CD14-positive monocyte (primary cell): Measurements from ENCODE around the gene ANGEL2. TPM values are rescaled to one million over a fixed set of nuclear protein-coding genes. Genes with fewer than 3 reads are reported as not detected.

Experiments
- DNase-seq, 3 donors: peaks; one replicate each; pipeline ENCODE4 v3.0.0-alpha.2; 2011 to 2022
- H2AFZ ChIP-seq: 2 replicates; pipeline ENCODE4 v1.6.0; 2012; ENCODE audit warnings: mild to moderate bottlenecking, low read depth, low read length, inconsistent platforms; ENCODE audit not compliant: insufficient read depth, poor library complexity, severe bottlenecking
- H3K27ac ChIP-seq, 2 donors: 1 replicate in 1 of 2; 2 replicates in 1 of 2; pipeline ENCODE4 v1.5.1; 2012 to 2013; ENCODE audit warnings: low read length in 2 of 2, control low read depth in 1 of 2, inconsistent platforms in 1 of 2, low read depth in 1 of 2, mild to moderate bottlenecking in 1 of 2
- H3K27me3 ChIP-seq, 2 donors: one replicate each; pipeline versions ENCODE4 v1.6.0 to v1.6.1; 2011 to 2013; ENCODE audit warnings: low read length in 2 of 2; ENCODE audit not compliant: control insufficient read depth in 2 of 2, insufficient read depth in 2 of 2
- H3K36me3 ChIP-seq, 2 donors: replicated peaks in 1 of 2; 1 replicate in 1 of 2; 2 replicates in 1 of 2; pipeline versions ENCODE4 v1.5.1 to v1.6.1; 2012 to 2013; ENCODE audit warnings: low read length in 2 of 2, control low read depth in 1 of 2, inconsistent platforms in 1 of 2, mild to moderate bottlenecking in 1 of 2; ENCODE audit not compliant: insufficient read depth in 2 of 2, control insufficient read depth in 1 of 2
- H3K4me1 ChIP-seq, 2 donors: 1 replicate in 1 of 2; 2 replicates in 1 of 2; pipeline versions ENCODE4 v1.5.1 to v1.6.1; 2012 to 2013; ENCODE audit warnings: low read length in 2 of 2, control low read depth in 1 of 2, inconsistent platforms in 1 of 2, mild to moderate bottlenecking in 1 of 2, moderate library complexity in 1 of 2; ENCODE audit not compliant: insufficient read depth in 2 of 2, control insufficient read depth in 1 of 2
- H3K4me2 ChIP-seq: replicated peaks from 2 replicates; pipeline ENCODE3; 2012; ENCODE audit warnings: low read length, moderate library complexity, mild to moderate bottlenecking; ENCODE audit not compliant: poor library complexity, severe bottlenecking; ENCODE audit errors: extremely low read depth
- H3K4me3 ChIP-seq, 3 experiments: fragments of 200-600 bp in 1 of 3; sonication (generic) in 1 of 3; replicated peaks in 1 of 3; 1 replicate in 2 of 3; 2 replicates in 1 of 3; pipeline ENCODE4 v1.5.1; 2011 to 2013; ENCODE audit warnings: low read length in 3 of 3, mild to moderate bottlenecking in 3 of 3, control low read depth in 2 of 3, low read depth in 2 of 3, inconsistent platforms in 1 of 3, moderate library complexity in 1 of 3
- H3K79me2 ChIP-seq: 2 replicates; pipeline ENCODE4 v1.6.0; 2012; ENCODE audit warnings: mild to moderate bottlenecking, control low read depth, inconsistent platforms, low read length, moderate library complexity; ENCODE audit not compliant: insufficient read depth
- H3K9ac ChIP-seq: 2 replicates; pipeline ENCODE4 v1.6.0; 2017; ENCODE audit warnings: low read length, mild to moderate bottlenecking; ENCODE audit not compliant: insufficient read depth, poor library complexity, severe bottlenecking
- H3K9me3 ChIP-seq, 2 donors: replicated peaks in 1 of 2; 1 replicate in 1 of 2; 2 replicates in 1 of 2; pipeline versions ENCODE4 v1.5.1 to v1.6.1; 2012 to 2013; ENCODE audit warnings: low read length in 2 of 2, control low read depth in 1 of 2; ENCODE audit not compliant: control insufficient read depth in 1 of 2, insufficient read depth in 1 of 2
- H4K20me1 ChIP-seq: 2 replicates; pipeline ENCODE4 v1.6.0; 2012; ENCODE audit warnings: mild to moderate bottlenecking, low read length, control low read depth, moderate library complexity; ENCODE audit not compliant: insufficient read depth
- H3K27ac Mint-ChIP-seq, 7 donors: one replicate each; pipeline ENCODE4 v1.8.0; 2020; ENCODE audit warnings: mild to moderate bottlenecking in 7 of 7, mixed read lengths in 7 of 7, moderate library complexity in 6 of 7, inconsistent platforms in 2 of 7
- H3K27me3 Mint-ChIP-seq, 3 donors: one replicate each; pipeline ENCODE4 v1.8.0; 2021 to 2022; ENCODE audit warnings: low read depth in 3 of 3, mild to moderate bottlenecking in 3 of 3, mixed read lengths in 3 of 3, moderate library complexity in 3 of 3, inconsistent platforms in 1 of 3
- H3K36me3 Mint-ChIP-seq, 2 donors: one replicate each; pipeline ENCODE4 v1.8.0; 2020; ENCODE audit warnings: mixed read lengths in 2 of 2, inconsistent platforms in 1 of 2, mild to moderate bottlenecking in 1 of 2
- H3K4me1 Mint-ChIP-seq: one replicate; pipeline ENCODE4 v1.8.0; 2020; ENCODE audit warnings: mild to moderate bottlenecking, mixed read lengths
- H3K4me3 Mint-ChIP-seq, 2 donors: one replicate each; pipeline ENCODE4 v1.8.0; 2020; ENCODE audit warnings: mild to moderate bottlenecking in 2 of 2, mixed read lengths in 2 of 2, moderate library complexity in 1 of 2
- H3K9me3 Mint-ChIP-seq, 7 donors: one replicate each; pipeline ENCODE4 v1.8.0; 2020 to 2022; ENCODE audit warnings: mixed read lengths in 7 of 7, mild to moderate bottlenecking in 6 of 7, moderate library complexity in 6 of 7, inconsistent platforms in 2 of 7
- CTCF ChIP-seq: fragments of 200-600 bp; IDR thresholded peaks from one replicate; pipeline ENCODE4 v1.8.0; 2022; ENCODE audit warnings: antibody characterized with exemption, mild to moderate bottlenecking
- WGBS: methylation state at CpG from one replicate; pipeline ENCODE4 v1.1.5; 2013; ENCODE audit warnings: missing lambda C conversion rate; ENCODE audit not compliant: insufficient coverage; 5-methylcytosine and 5-hydroxymethylcytosine counted together
- intact Hi-C, 2 donors: fragments of 100-400 bp; cut with micrococcal nuclease; formaldehyde crosslinking; loops; one replicate each; pipeline versions ENCODE4 v1.15.0 to v1.15.1; 2023
- polyA plus RNA-seq, 3 donors: library from polyadenylated mRNA; depleted of rRNA in 1 of 3; unstranded in 2 of 3; stranded (reverse) in 1 of 3; fragments of 300-500 nt in 2 of 3; fragments of >200 nt in 1 of 3; fragmentation: Illumina TruSeq in 2 of 3; gene quantifications; 1 replicate in 2 of 3; 2 replicates in 1 of 3; pipeline ENCODE4 v1.2.3, GENCODE V29; 2012 to 2021

Gene ANGEL2
- polyA plus RNA-seq, 3 donors, result 17.5 to 29.0 (median 18.3) TPM

GRCh38 chr1:213061263-213061662 lies 45.6 kb upstream of the ANGEL2 start:
- Histone ChIP-seq H3K79me2 (peaks cover 81% of the 10 kb centered on the region), H3K4me2 (no peak overlapping the region), H3K4me3 (no peak overlapping the region), H3K27me3 (no peaks in the 10 kb centered on the region), H3K27ac (no peak overlapping the region), H4K20me1 (peaks cover 85% of the 10 kb centered on the region), H3K4me1 (peaks cover 5 to 9% of the 10 kb centered on the region in 2 donors), H3K9ac (no peak overlapping the region), H3K36me3 (peaks cover 0 to 5% of the 10 kb centered on the region in 2 donors), H2AFZ (no peak overlapping the region), H3K9me3 (peaks cover 0 to 3% of the 10 kb centered on the region in 2 donors)
- H3K27me3 Mint-ChIP-seq, result peaks cover 0 to 5% (median 0%) of the 10 kb centered on the region in 3 donors
- 100% methylated on average over 1 of the region's 1 CpG for WGBS
- peaks cover 3 to 19% of the 10 kb centered on the region in 2 donors for H3K36me3 Mint-ChIP-seq
- no peak for DNase-seq
- peaks cover 0 to 8% (median 4%) of the 10 kb centered on the region in 7 donors for H3K9me3 Mint-ChIP-seq
- no peak overlapping the region for H3K4me3 Mint-ChIP-seq
- H3K4me1 Mint-ChIP-seq, result peaks cover 12% of the 10 kb centered on the region
- intact Hi-C loops, result no loop called here
- TF ChIP-seq CTCF, result no peak
- H3K27ac Mint-ChIP-seq, result no peak overlapping the region

GRCh38 chr1:213060836-213061235 lies 45.2 kb upstream of the ANGEL2 start:
- Histone ChIP-seq H4K20me1 (peaks cover 85% of the 10 kb centered on the region), H3K27ac (no peak overlapping the region), H3K79me2 (peaks cover 85% of the 10 kb centered on the region), H3K9ac (no peak overlapping the region), H3K4me3 (no peak overlapping the region), H3K36me3 (peaks cover 0 to 5% of the 10 kb centered on the region in 2 donors), H3K27me3 (no peaks in the 10 kb centered on the region), H3K4me2 (no peak overlapping the region), H3K4me1 (peaks cover 4 to 9% of the 10 kb centered on the region in 2 donors), H3K9me3 (peaks cover 0 to 3% of the 10 kb centered on the region in 2 donors), H2AFZ (no peak overlapping the region)
- Mint-ChIP-seq H3K36me3 (peaks cover 3 to 19% of the 10 kb centered on the region in 2 donors), H3K4me1 (peaks cover 11% of the 10 kb centered on the region), H3K27me3 (peaks cover 0 to 5% (median 0%) of the 10 kb centered on the region in 3 donors), H3K9me3 (peaks cover 0 to 8% (median 4%) of the 10 kb centered on the region in 7 donors), H3K4me3 (no peak overlapping the region), H3K27ac (no peak overlapping the region)
- intact Hi-C loops, result no loop called here
- TF ChIP-seq CTCF, result no peak
- no peak for DNase-seq
- WGBS, result no CpG with 5 or more reads among the region's 2 CpGs
